Natural killer cell (primary cell): ENCODE data around the gene SF3B5. TPM values are rescaled to one million over a fixed set of nuclear protein-coding genes. Genes with fewer than 3 reads are reported as not detected.
"Not testable (repeated sequence)": the region's sequence is repeated elsewhere in the genome, so short reads cannot be mapped to it uniquely, and the experiment has no call there.

Experiments used
- ATAC-seq, 3 donors: fragments of 150-1000 bp in 2 of 3; fragments of 200-7000 bp in 1 of 3; cut with Tn5 transposase; 1 replicate in 1 of 3; 2 replicates in 2 of 3; pipeline ENCODE4 v1.10.0; 2021; ENCODE audit warnings: mild to moderate bottlenecking in 2 of 3, moderate library complexity in 2 of 3
- DNase-seq, 2 donors: peaks; one replicate each; pipeline versions ENCODE4 v3.0.0 to v3.0.0-alpha.2; 2013 to 2021; ENCODE audit warnings: mixed read lengths in 1 of 2
- H3K27ac ChIP-seq: one replicate; pipeline ENCODE4 v1.5.1; 2013; ENCODE audit warnings: mild to moderate bottlenecking, low read length
- H3K27me3 ChIP-seq: one replicate; pipeline ENCODE4 v1.6.1; 2013; ENCODE audit warnings: low read length; ENCODE audit not compliant: control insufficient read depth, insufficient read depth
- H3K36me3 ChIP-seq: one replicate; pipeline ENCODE4 v1.6.1; 2013; ENCODE audit warnings: low read length; ENCODE audit not compliant: control insufficient read depth, insufficient read depth
- H3K4me1 ChIP-seq: one replicate; pipeline ENCODE4 v1.6.1; 2013; ENCODE audit warnings: low read length; ENCODE audit not compliant: control insufficient read depth, insufficient read depth
- H3K4me3 ChIP-seq: one replicate; pipeline ENCODE4 v1.5.1; 2013; ENCODE audit warnings: low read length
- H3K9me3 ChIP-seq: one replicate; pipeline ENCODE4 v1.6.1; 2013; ENCODE audit warnings: low read length; ENCODE audit not compliant: control insufficient read depth, insufficient read depth
- H3K27ac Mint-ChIP-seq, 2 donors: one replicate each; pipeline ENCODE4 v1.8.0; 2022; ENCODE audit warnings: mild to moderate bottlenecking in 2 of 2, mixed read lengths in 2 of 2, moderate library complexity in 1 of 2
- H3K27me3 Mint-ChIP-seq, 2 donors: one replicate each; pipeline ENCODE4 v1.8.0; 2022; ENCODE audit warnings: low read depth in 2 of 2, mixed read lengths in 2 of 2
- H3K36me3 Mint-ChIP-seq: one replicate; pipeline ENCODE4 v1.8.0; 2022; ENCODE audit warnings: mixed read lengths
- H3K4me1 Mint-ChIP-seq, 2 donors: one replicate each; pipeline ENCODE4 v1.8.0; 2022; ENCODE audit warnings: mixed read lengths in 2 of 2
- H3K4me3 Mint-ChIP-seq: one replicate; pipeline ENCODE4 v1.8.0; 2022; ENCODE audit warnings: mild to moderate bottlenecking, moderate library complexity, mixed read lengths
- H3K9me3 Mint-ChIP-seq, 2 donors: one replicate each; pipeline ENCODE4 v1.8.0; 2022; ENCODE audit warnings: mixed read lengths in 2 of 2
- WGBS: methylation state at CpG from one replicate; pipeline ENCODE4 v1.1.7; 2013; ENCODE audit warnings: missing lambda C conversion rate; ENCODE audit not compliant: insufficient coverage; 5-methylcytosine and 5-hydroxymethylcytosine counted together
- intact Hi-C: fragments of 100-400 bp; cut with micrococcal nuclease; formaldehyde crosslinking; loops from one replicate; pipeline ENCODE4 v1.14.2; 2022
- total RNA-seq, 4 donors: library from RNA; stranded (reverse); fragments of 120-200 nt in 1 of 4; gene quantifications; one replicate each; pipeline versions ENCODE4 v1.2.3 to v1.2.4, GENCODE V29; 2013 to 2022
- TF ChIP-seq, protein P1 (sequence below): fragments of 200-600 bp; IDR thresholded peaks from one replicate; pipeline ENCODE4 v1.8.0; 2022; ENCODE audit warnings: antibody characterized with exemption

SF3B5 gene
- total RNA-seq, 3 donors from 2014 or later (not counting 1 experiment from before 2014, with no cell fraction given) = 122 to 145 (median 122) TPM

DNA sequence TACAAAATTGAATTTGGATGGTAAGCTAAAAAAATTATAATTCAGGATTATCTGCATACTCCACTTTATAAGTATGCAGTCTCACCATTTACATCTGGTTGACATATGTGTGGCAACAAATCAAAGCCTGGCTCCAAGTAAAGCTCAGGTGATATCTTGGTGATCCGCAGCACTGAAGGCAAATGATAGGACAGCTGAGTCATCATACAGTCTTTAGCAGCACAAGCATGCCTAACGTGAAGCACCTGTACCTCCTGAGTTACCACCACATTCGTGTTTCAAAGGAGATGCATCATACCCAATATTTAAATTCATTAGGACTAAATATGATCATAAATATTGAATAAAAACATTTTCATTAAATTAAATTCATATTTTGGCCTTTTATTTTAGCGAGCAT, 43.2 kb upstream of the SF3B5 start:
- Mint-ChIP-seq H3K27ac (no peak overlapping the region), H3K4me1 (no peaks in the 10 kb centered on the region), H3K27me3 (peaks cover 0 to 2% of the 10 kb centered on the region in 2 donors), H3K36me3 (no peaks in the 10 kb centered on the region), H3K9me3 (no peaks in the 10 kb centered on the region), H3K4me3 (no peak overlapping the region)
- no peak for ATAC-seq
- intact Hi-C loops = loop anchor here (5.0 kb wide), 1 partner anchor 496 kb away; no protein-coding TSS in a partner anchor
- H3K27ac ChIP-seq = no peak overlapping the region
- no peaks in the 10 kb centered on the region for H3K4me1 ChIP-seq
- H3K36me3 ChIP-seq = no peaks in the 10 kb centered on the region
- 97% methylated on average over 2 of the region's 4 CpGs for WGBS
- DNase-seq = no peak
- no peaks in the 10 kb centered on the region for H3K27me3 ChIP-seq
- H3K9me3 ChIP-seq = no peaks in the 10 kb centered on the region
- H3K4me3 ChIP-seq = no peak overlapping the region
- TF ChIP-seq, protein P1, sequence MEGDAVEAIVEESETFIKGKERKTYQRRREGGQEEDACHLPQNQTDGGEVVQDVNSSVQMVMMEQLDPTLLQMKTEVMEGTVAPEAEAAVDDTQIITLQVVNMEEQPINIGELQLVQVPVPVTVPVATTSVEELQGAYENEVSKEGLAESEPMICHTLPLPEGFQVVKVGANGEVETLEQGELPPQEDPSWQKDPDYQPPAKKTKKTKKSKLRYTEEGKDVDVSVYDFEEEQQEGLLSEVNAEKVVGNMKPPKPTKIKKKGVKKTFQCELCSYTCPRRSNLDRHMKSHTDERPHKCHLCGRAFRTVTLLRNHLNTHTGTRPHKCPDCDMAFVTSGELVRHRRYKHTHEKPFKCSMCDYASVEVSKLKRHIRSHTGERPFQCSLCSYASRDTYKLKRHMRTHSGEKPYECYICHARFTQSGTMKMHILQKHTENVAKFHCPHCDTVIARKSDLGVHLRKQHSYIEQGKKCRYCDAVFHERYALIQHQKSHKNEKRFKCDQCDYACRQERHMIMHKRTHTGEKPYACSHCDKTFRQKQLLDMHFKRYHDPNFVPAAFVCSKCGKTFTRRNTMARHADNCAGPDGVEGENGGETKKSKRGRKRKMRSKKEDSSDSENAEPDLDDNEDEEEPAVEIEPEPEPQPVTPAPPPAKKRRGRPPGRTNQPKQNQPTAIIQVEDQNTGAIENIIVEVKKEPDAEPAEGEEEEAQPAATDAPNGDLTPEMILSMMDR = no peak

DNA sequence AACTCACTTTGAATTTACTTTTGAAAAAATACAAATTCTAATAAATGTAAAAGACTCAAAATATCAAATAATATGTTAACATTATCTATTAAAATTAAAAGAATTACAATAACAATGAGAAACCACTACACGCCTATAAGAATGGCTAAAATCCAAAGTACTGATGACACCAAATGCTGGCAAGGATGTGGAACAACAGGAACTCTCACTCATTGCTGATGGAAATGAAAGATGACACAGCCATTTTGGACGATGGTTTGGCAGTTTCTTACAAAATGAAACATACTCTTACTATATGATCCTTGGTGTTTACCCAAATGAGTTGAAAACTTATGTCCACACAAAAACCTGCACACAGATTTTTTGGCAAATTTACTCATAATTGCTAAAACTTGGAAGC, 39.4 kb upstream of the SF3B5 start:
- no peak overlapping the region for H3K4me3 Mint-ChIP-seq
- peaks cover 7% of the 10 kb centered on the region in 2 donors for H3K27me3 Mint-ChIP-seq
- H3K27me3 ChIP-seq = no peaks in the 10 kb centered on the region
- DNase-seq (no peak), ATAC-seq (no peak)
- H3K9me3 ChIP-seq = no peaks in the 10 kb centered on the region
- no peaks in the 10 kb centered on the region for H3K9me3 Mint-ChIP-seq
- no peaks in the 10 kb centered on the region for H3K4me1 Mint-ChIP-seq
- TF ChIP-seq, protein P1 = no peak
- 69% methylated on average over 2 of the region's 2 CpGs for WGBS
- H3K4me3 ChIP-seq = no peak overlapping the region
- H3K4me1 ChIP-seq = no peaks in the 10 kb centered on the region
- no peak overlapping the region for H3K27ac Mint-ChIP-seq
- H3K36me3 ChIP-seq = no peaks in the 10 kb centered on the region
- no peaks in the 10 kb centered on the region for H3K36me3 Mint-ChIP-seq
- intact Hi-C loops = loop anchor here (5.0 kb wide), 1 partner anchor 492 kb away; no protein-coding TSS in a partner anchor
- H3K27ac ChIP-seq = no peak overlapping the region

DNA sequence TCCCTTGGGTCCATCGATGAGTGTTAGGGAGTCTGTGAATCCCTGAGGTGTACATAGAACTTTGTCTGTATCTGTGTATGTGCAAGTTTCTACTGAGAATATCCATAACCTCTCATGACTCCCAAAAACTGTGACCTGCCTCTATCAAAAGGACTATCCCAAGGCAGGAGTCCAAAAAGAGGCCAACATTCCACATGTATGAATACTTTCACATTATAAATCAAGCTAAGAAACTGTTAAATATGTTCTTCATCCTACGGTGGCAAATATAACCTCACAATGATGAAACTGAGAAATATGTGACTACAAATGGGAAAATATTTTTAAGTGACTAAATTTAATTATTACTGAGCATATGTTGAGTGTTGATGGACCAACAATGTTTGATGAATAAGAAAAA, 38.8 kb upstream of the SF3B5 start:
- Mint-ChIP-seq H3K27ac (no peak overlapping the region), H3K27me3 (peaks cover 7% of the 10 kb centered on the region in 2 donors), H3K36me3 (no peaks in the 10 kb centered on the region), H3K9me3 (no peaks in the 10 kb centered on the region), H3K4me1 (no peaks in the 10 kb centered on the region), H3K4me3 (no peak overlapping the region)
- TF ChIP-seq, protein P1 = no peak
- Histone ChIP-seq H3K36me3 (no peaks in the 10 kb centered on the region), H3K9me3 (no peaks in the 10 kb centered on the region), H3K27ac (no peak overlapping the region), H3K4me1 (no peaks in the 10 kb centered on the region), H3K27me3 (no peaks in the 10 kb centered on the region), H3K4me3 (no peak overlapping the region)
- intact Hi-C loops = no loop called here
- WGBS = 100% methylated on average over 1 of the region's 2 CpGs
- DNase-seq (no peak), ATAC-seq (no peak)

DNA sequence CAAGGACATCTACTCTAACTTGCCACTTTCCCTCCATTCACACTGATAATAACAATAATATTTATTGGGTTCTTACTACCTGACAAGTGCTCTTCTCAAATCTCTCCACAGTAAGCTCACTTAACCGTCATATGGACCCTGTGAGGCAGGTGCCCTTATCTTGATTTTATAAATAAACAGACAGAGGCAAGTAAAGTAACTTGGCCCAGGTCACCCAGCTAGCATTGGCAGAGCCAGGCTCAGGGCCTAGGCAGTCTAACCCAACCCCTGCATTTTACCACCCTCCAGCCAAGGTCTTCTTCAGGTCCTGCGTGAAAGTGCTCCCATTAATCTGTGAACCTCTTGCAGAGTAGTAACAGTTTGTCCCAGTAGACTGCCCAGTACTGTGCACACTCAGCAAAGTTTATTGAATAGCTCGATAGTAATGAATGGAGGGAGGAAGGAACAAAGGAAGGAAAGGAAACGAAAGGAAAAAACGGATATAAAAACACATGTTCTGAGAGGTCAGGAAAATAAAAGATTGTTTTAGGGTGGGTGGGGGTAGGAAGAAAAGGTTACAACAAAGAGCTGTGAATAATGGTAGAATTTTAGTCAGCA, 38.0 kb upstream of the SF3B5 start:
- intact Hi-C loops = no loop called here
- Mint-ChIP-seq H3K9me3 (no peaks in the 10 kb centered on the region), H3K4me3 (no peak overlapping the region), H3K27me3 (peaks cover 7 to 14% of the 10 kb centered on the region in 2 donors), H3K4me1 (no peaks in the 10 kb centered on the region), H3K27ac (no peak overlapping the region), H3K36me3 (no peaks in the 10 kb centered on the region)
- no peak for DNase-seq
- no peak for ATAC-seq
- TF ChIP-seq, protein P1 = no peak
- Histone ChIP-seq H3K27ac (no peak overlapping the region), H3K9me3 (no peaks in the 10 kb centered on the region), H3K4me1 (no peaks in the 10 kb centered on the region), H3K27me3 (no peaks in the 10 kb centered on the region), H3K36me3 (no peaks in the 10 kb centered on the region), H3K4me3 (no peak overlapping the region)
- WGBS = 93% methylated on average over 5 of the region's 5 CpGs

DNA sequence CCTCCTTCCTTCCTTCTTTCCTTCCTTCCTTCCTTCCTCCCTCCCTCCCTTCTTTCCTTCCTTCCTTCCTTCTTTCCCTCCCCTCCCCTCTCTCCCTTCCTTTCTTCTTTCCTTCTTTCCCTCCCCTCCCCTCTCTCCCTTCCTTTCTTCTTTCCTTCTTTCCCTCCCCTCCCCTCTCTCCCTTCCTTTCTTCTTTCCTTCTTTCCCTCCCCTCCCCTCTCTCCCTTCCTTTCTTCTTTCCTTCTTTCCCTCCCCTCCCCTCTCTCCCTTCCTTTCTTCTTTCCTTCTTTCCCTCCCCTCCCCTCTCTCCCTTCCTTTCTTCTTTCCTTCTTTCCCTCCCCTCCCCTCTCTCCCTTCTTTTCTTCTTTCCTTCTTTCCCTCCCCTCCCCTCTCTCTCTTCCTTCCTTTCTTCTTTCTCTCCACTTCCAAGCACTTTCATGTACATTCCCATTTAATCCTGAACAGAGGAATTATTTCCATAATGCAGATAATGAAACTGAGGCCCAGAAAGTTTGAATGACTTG, 36.9 kb upstream of the SF3B5 start:
- H3K36me3 Mint-ChIP-seq, intact Hi-C loops, H3K9me3 Mint-ChIP-seq, H3K4me3 ChIP-seq, H3K9me3 ChIP-seq, H3K4me3 Mint-ChIP-seq, H3K27ac ChIP-seq, H3K27me3 ChIP-seq, H3K4me1 ChIP-seq, ATAC-seq, DNase-seq, H3K36me3 ChIP-seq, H3K27ac Mint-ChIP-seq, H3K4me1 Mint-ChIP-seq: not testable (repeated sequence)
- peaks cover 7 to 14% of the 10 kb centered on the region in 2 donors for H3K27me3 Mint-ChIP-seq
